Measurements from ENCODE around the gene VEZT. TPM values are rescaled to one million over a fixed set of nuclear protein-coding genes. Genes with fewer than 3 reads are reported as not detected.

The VEZT gene
- total and polyA plus RNA-seq, 8 donors = 14.9 to 44.5 (median 30.0) TPM

- TF ChIP-seq CTCF (IDR thresholded peaks at IDR 0.05) = no peak
- H3K36me3 ChIP-seq = no peaks in the 10 kb centered on the region
- no peak overlapping the region for H3K4me3 ChIP-seq
- 84 to 86% methylated on average over 1 of the region's 1 CpG for WGBS, 2 donors
- no peak overlapping the region for H3K27ac ChIP-seq
- ATAC-seq (no peak), DNase-seq (no peak), FAIRE-seq (no peak)
- no peaks in the 10 kb centered on the region for H3K4me1 ChIP-seq
- no peaks in the 10 kb centered on the region for H3K27me3 ChIP-seq
- intact Hi-C loops (cut with DNase I) = no loop called here
- H3K9me3 ChIP-seq = no peaks in the 10 kb centered on the region
These were observed 124.4 kb downstream of the VEZT start for GRCh38 chr12:95342008-95342407.

GRCh38 chr12:95343461-95344230, 126.0 kb downstream of the VEZT start:
- Histone ChIP-seq H3K27me3 (no peaks in the 10 kb centered on the region), H3K4me3 (no peak overlapping the region), H3K27ac (no peak overlapping the region), H3K36me3 (no peaks in the 10 kb centered on the region), H3K9me3 (no peaks in the 10 kb centered on the region), H3K4me1 (no peaks in the 10 kb centered on the region)
- WGBS, 2 donors = 59 to 72% methylated on average over 6 of the region's 6 CpGs
- DNase-seq (no peak), FAIRE-seq (no peak), ATAC-seq (no peak)
- intact Hi-C loops (cut with DNase I) = no loop called here
- no peak for TF ChIP-seq CTCF (IDR thresholded peaks at IDR 0.05)

GRCh38 chr12:95349291-95349690, 131.7 kb downstream of the VEZT start:
- no peaks in the 10 kb centered on the region for H3K4me1 ChIP-seq
- DNase-seq (no peak), FAIRE-seq (no peak), ATAC-seq (no peak)
- no peaks in the 10 kb centered on the region for H3K36me3 ChIP-seq
- no peaks in the 10 kb centered on the region for H3K27me3 ChIP-seq
- intact Hi-C loops (cut with DNase I) = no loop called here
- H3K27ac ChIP-seq = no peak overlapping the region
- H3K4me3 ChIP-seq = no peak overlapping the region
- no peak for TF ChIP-seq CTCF (IDR thresholded peaks at IDR 0.05)
- no peaks in the 10 kb centered on the region for H3K9me3 ChIP-seq
- 82 to 89% methylated on average over 7 of the region's 7 CpGs for WGBS, 2 donors

- Histone ChIP-seq H3K36me3 (no peaks in the 10 kb centered on the region), H3K27me3 (no peaks in the 10 kb centered on the region), H3K4me3 (no peak overlapping the region), H3K4me1 (no peaks in the 10 kb centered on the region), H3K9me3 (no peaks in the 10 kb centered on the region), H3K27ac (no peak overlapping the region)
- intact Hi-C loops (cut with DNase I) = no loop called here
- TF ChIP-seq CTCF (IDR thresholded peaks at IDR 0.05) = no peak
- FAIRE-seq (no peak), DNase-seq (no peak), ATAC-seq (peak in 1 of 4 donors; percentile 39)
- WGBS, 2 donors = 81 to 86% methylated on average over 6 of the region's 6 CpGs
These were observed 134.1 kb downstream of the VEZT start for GRCh38 chr12:95351748-95352147.

Small RNA genes within 50 kb of the gene (microRNA-seq; reads per million reads assigned to microRNA genes)
- gene MIR331 (85.4 to 125 reads per million in 2 donors), gene MIR3685 (0 reads per million in 2 donors)

Other genes with a start within 250 kb of the VEZT start
- gene NDUFA12, start 214.1 kb upstream of the VEZT start, total RNA-seq = 10 to 100 TPM; 20.7 to 37.9 (median 30.2) TPM
- gene NDUFA12, start 214.1 kb upstream of the VEZT start, polyA plus RNA-seq = 10 to 100 TPM; 33.7 to 68.0 TPM
- 10 to 100 TPM in 5 of 6 donors, 1 to 10 TPM in 1; 8.5 to 17.6 (median 13.7) TPM for gene NR2C1, start 144.2 kb upstream of the VEZT start, total RNA-seq
- gene NR2C1, start 144.2 kb upstream of the VEZT start, polyA plus RNA-seq = 10 to 100 TPM; 47.2 to 54.5 TPM
- 10 to 100 TPM in 2 of 6 donors, 1 to 10 TPM in 4; 6.6 to 24.3 (median 9.7) TPM for gene FGD6, start 340 bp upstream of the VEZT start, total RNA-seq
- gene FGD6, start 340 bp upstream of the VEZT start, polyA plus RNA-seq = 1 to 10 TPM; 1.4 to 1.7 TPM